Loucy (cell line): ENCODE data around the gene SUPV3L1.

ENCODE experiments used
- CTCF ChIP-seq: fragments of 200-600 bp; sonication (generic); conservative IDR thresholded peaks from 2 replicates; pipeline ENCODE4 v1.5.1; 2014; ENCODE audit warnings: mild to moderate bottlenecking, antibody characterized with exemption, low read length
- EZH2phosphoT487 ChIP-seq: fragments of 200-600 bp; IDR thresholded peaks from 2 replicates; pipeline ENCODE4 v1.6.1; 2018; ENCODE audit warnings: antibody characterized with exemption, mild to moderate bottlenecking, moderate library complexity, borderline replicate concordance

GRCh38 chr10:69146759-69147158 is 33.3 kb upstream of the SUPV3L1 start:
- no peak for TF ChIP-seq CTCF
- TF ChIP-seq EZH2phosphoT487 = no peak
